ENCODE measurements around the gene AQP12A.
"Not testable (repeated sequence)": the region's sequence is repeated elsewhere in the genome, so short reads cannot be mapped to it uniquely, and the experiment has no call there.

The AQP12A gene

GRCh38 chr2:240691631-240692420 lies at the start of gene AQP12A:
Gene AQP12A, plus strand, starts transcription at chr2:240691866. Its CDS starts 48 bp downstream, at chr2:240691914.
- DNase-seq (ENCODE audit: low read depth), result not testable (repeated sequence)

- no peak for DNase-seq (ENCODE audit: low read depth)
Observed at GRCh38 chr2:240642061-240642805, 49.4 kb upstream of the AQP12A start.

GRCh38 chr2:240642806-240643092 lies 48.9 kb upstream of the AQP12A start:
- no peak for DNase-seq (ENCODE audit: low read depth)

- DNase-seq (ENCODE audit: low read depth), result no peak
Observed at GRCh38 chr2:240643093-240643810, 48.4 kb upstream of the AQP12A start.

- DNase-seq (ENCODE audit: low read depth), result no peak
Observed at GRCh38 chr2:240643811-240644150, 47.9 kb upstream of the AQP12A start.

GRCh38 chr2:240644171-240644651 lies 47.5 kb upstream of the AQP12A start:
- no peak for DNase-seq (ENCODE audit: low read depth)

GRCh38 chr2:240644859-240645301 lies 46.8 kb upstream of the AQP12A start:
- DNase-seq (ENCODE audit: low read depth), result no peak

GRCh38 chr2:240645346-240645745 lies 46.3 kb upstream of the AQP12A start:
- no peak for DNase-seq (ENCODE audit: low read depth)

- no peak for DNase-seq (ENCODE audit: low read depth)
Observed at GRCh38 chr2:240645801-240646175, 45.9 kb upstream of the AQP12A start.

GRCh38 chr2:240646176-240646899 lies 45.3 kb upstream of the AQP12A start:
- DNase-seq (ENCODE audit: low read depth), result no peak

GRCh38 chr2:240646900-240647502 lies 44.7 kb upstream of the AQP12A start:
- no peak for DNase-seq (ENCODE audit: low read depth)

- DNase-seq (ENCODE audit: low read depth), result no peak
Observed at GRCh38 chr2:240647503-240648154, 44.0 kb upstream of the AQP12A start.

- DNase-seq (ENCODE audit: low read depth), result no peak
Observed at GRCh38 chr2:240648155-240648649, 43.5 kb upstream of the AQP12A start.

- DNase-seq (ENCODE audit: low read depth), result no peak
Observed at GRCh38 chr2:240648650-240649275, 42.9 kb upstream of the AQP12A start.

- no peak for DNase-seq (ENCODE audit: low read depth)
Observed at GRCh38 chr2:240649331-240649730, 42.3 kb upstream of the AQP12A start.

- no peak for DNase-seq (ENCODE audit: low read depth)
Observed at GRCh38 chr2:240650254-240650965, 41.3 kb upstream of the AQP12A start.

- DNase-seq (ENCODE audit: low read depth), result no peak
Observed at GRCh38 chr2:240651185-240651584, 40.5 kb upstream of the AQP12A start.

- peak; percentile 54 for DNase-seq (ENCODE audit: low read depth)
Observed at GRCh38 chr2:240655931-240656886, 35.5 kb upstream of the AQP12A start.

- DNase-seq (ENCODE audit: low read depth), result not testable (repeated sequence)
Observed at GRCh38 chr2:240659883-240660282, 31.8 kb upstream of the AQP12A start.

Measured in ELR (cell line).